IPS-NIHi11 (cell line): ENCODE results near the gene SGTA.
"Not testable (repeated sequence)": the region's sequence is repeated elsewhere in the genome, so short reads cannot be mapped to it uniquely, and the experiment has no call there.

Source experiments
- DNase-seq: peaks from one replicate; pipeline ENCODE4 v3.0.0; 2012; ENCODE audit warnings: mixed read lengths, low spot score

The SGTA gene

GRCh38 chr19:2795827-2796658 lies 13.0 kb upstream of the SGTA start:
- peak; percentile 18 for DNase-seq

GRCh38 chr19:2793577-2793976 lies 10.5 kb upstream of the SGTA start:
- no peak for DNase-seq

- no peak for DNase-seq
Measured at GRCh38 chr19:2793126-2793525, 10.1 kb upstream of the SGTA start.

- not testable (repeated sequence) for DNase-seq
Measured at GRCh38 chr19:2792666-2793065, 9.6 kb upstream of the SGTA start.

GRCh38 chr19:2791876-2792275 lies 8.8 kb upstream of the SGTA start:
- DNase-seq: no peak

- DNase-seq: no peak
Measured at GRCh38 chr19:2791440-2791839, 8.4 kb upstream of the SGTA start.

GRCh38 chr19:2790557-2791271 lies 7.6 kb upstream of the SGTA start:
- no peak for DNase-seq

GRCh38 chr19:2790194-2790556 lies 7.1 kb upstream of the SGTA start:
- no peak for DNase-seq

- DNase-seq: no peak
Measured at GRCh38 chr19:2788237-2788636, 5.2 kb upstream of the SGTA start.

GRCh38 chr19:2787115-2787514 lies 4.0 kb upstream of the SGTA start:
- DNase-seq: no peak

- peak; percentile 98 for DNase-seq
Measured at GRCh38 chr19:2785244-2785997, 2.3 kb upstream of the SGTA start, which contains the start of gene THOP1. THOP1 (plus strand) TSS chr19:2785503; CDS start chr19:2785663, 160 bp downstream.

GRCh38 chr19:2783781-2784145 lies 690 bp upstream of the SGTA start:
- DNase-seq: no peak

- no peak for DNase-seq
Measured at GRCh38 chr19:2782329-2782935, 641 bp downstream of the SGTA start.

- no peak for DNase-seq
Measured at GRCh38 chr19:2780284-2780683, 2.8 kb downstream of the SGTA start.

GRCh38 chr19:2779121-2779740 lies 3.8 kb downstream of the SGTA start:
- no peak for DNase-seq

- DNase-seq: no peak
Measured at GRCh38 chr19:2777952-2778683, 5.0 kb downstream of the SGTA start.

GRCh38 chr19:2775556-2776430 lies 7.3 kb downstream of the SGTA start:
- no peak for DNase-seq

GRCh38 chr19:2774953-2775555 lies 8.0 kb downstream of the SGTA start:
- no peak for DNase-seq

GRCh38 chr19:2774083-2774679 lies 8.9 kb downstream of the SGTA start:
- no peak for DNase-seq
